ENCODE data around the gene ACADL.

ACADL gene

GRCh38 chr2:210224941-210225672 lies at the start of gene ACADL:
Gene ACADL (minus strand): TSS chr2:210225447. CDS start chr2:210225263, 184 bp downstream.
- no peak for DNase-seq

GRCh38 chr2:210271300-210271699 lies 46.1 kb upstream of the ACADL start:
- DNase-seq: no peak

GRCh38 chr2:210269148-210269547 lies 43.9 kb upstream of the ACADL start:
- DNase-seq: no peak

- no peak for DNase-seq
Observed at GRCh38 chr2:210268281-210268680, 43.0 kb upstream of the ACADL start.

- DNase-seq: no peak
Observed at GRCh38 chr2:210267698-210268097, 42.5 kb upstream of the ACADL start.

- DNase-seq: no peak
Observed at GRCh38 chr2:210264282-210264681, 39.0 kb upstream of the ACADL start.

- no peak for DNase-seq
Observed at GRCh38 chr2:210263841-210264240, 38.6 kb upstream of the ACADL start.

- no peak for DNase-seq
Observed at GRCh38 chr2:210262036-210262435, 36.8 kb upstream of the ACADL start.

GRCh38 chr2:210259687-210260086 lies 34.4 kb upstream of the ACADL start:
- DNase-seq: no peak

- DNase-seq: no peak
Observed at GRCh38 chr2:210252699-210253606, 27.7 kb upstream of the ACADL start.

- no peak for DNase-seq
Observed at GRCh38 chr2:210250622-210251021, 25.4 kb upstream of the ACADL start.

GRCh38 chr2:210233487-210233886 lies 8.2 kb upstream of the ACADL start:
- no peak for DNase-seq

- DNase-seq: no peak
Observed at GRCh38 chr2:210230984-210231383, 5.7 kb upstream of the ACADL start.

- no peak for DNase-seq
Observed at GRCh38 chr2:210230518-210230917, 5.3 kb upstream of the ACADL start.

GRCh38 chr2:210228586-210228985 lies 3.3 kb upstream of the ACADL start:
- DNase-seq: no peak

- no peak for DNase-seq
Observed at GRCh38 chr2:210227290-210228088, 2.2 kb upstream of the ACADL start.

- no peak for DNase-seq
Observed at GRCh38 chr2:210226223-210226622, 976 bp upstream of the ACADL start.

GRCh38 chr2:210224591-210224940 lies 681 bp downstream of the ACADL start:
- no peak for DNase-seq

- DNase-seq: no peak
Observed at GRCh38 chr2:210215120-210215519, 10.1 kb downstream of the ACADL start.

- no peak for DNase-seq
Observed at GRCh38 chr2:210210185-210210584, 15.1 kb downstream of the ACADL start.

GRCh38 chr2:210207929-210208328 lies 17.3 kb downstream of the ACADL start:
- no peak for DNase-seq

- no peak for DNase-seq
Observed at GRCh38 chr2:210203558-210203957, 21.7 kb downstream of the ACADL start.

GRCh38 chr2:210203147-210203546 lies 22.1 kb downstream of the ACADL start:
- DNase-seq: no peak
